SK-N-SH treated with all-trans-retinoic acid at 6 μM for 48 hours (cell line): Measurements from ENCODE around the gene PTPRN2.

Experiments
- ATAC-seq: fragments of 200-7000 bp; cut with Tn5 transposase; 3 replicates; pipeline ENCODE4 v1.9.1; 2020; ENCODE audit warnings: mild to moderate bottlenecking, moderate library complexity
- ARNTL ChIP-seq: fragments of 450-650 bp; formaldehyde crosslinking; IDR thresholded peaks from 2 replicates; pipeline ENCODE4 v1.5.0; 2020; ENCODE audit warnings: low read depth, mild to moderate bottlenecking, moderate library complexity, borderline replicate concordance
- ESRRG ChIP-seq: fragments of 250-450 bp; sonication (Bioruptor Pico); IDR thresholded peaks from 2 replicates; pipeline ENCODE4 v1.6.1; 2021; ENCODE audit warnings: mild to moderate bottlenecking
- ISL1 ChIP-seq: fragments of 250-450 bp; sonication (Bioruptor Pico); IDR thresholded peaks from 2 replicates; pipeline ENCODE4 v2.1.2; 2022; ENCODE audit warnings: mild to moderate bottlenecking, moderate library complexity
- OSR1 ChIP-seq: fragments of 250-450 bp; sonication (Bioruptor Pico); IDR thresholded peaks from 2 replicates; pipeline ENCODE4 v1.8.0; 2022; ENCODE audit warnings: moderate library complexity, mild to moderate bottlenecking, inconsistent platforms
- PPARA ChIP-seq: fragments of 250-450 bp; sonication (Bioruptor Pico); IDR thresholded peaks from 2 replicates; pipeline ENCODE4 v1.5.0; 2020; ENCODE audit warnings: mild to moderate bottlenecking, borderline replicate concordance
- RARB ChIP-seq: fragments of 250-450 bp; sonication (Bioruptor Pico); IDR thresholded peaks from 2 replicates; pipeline ENCODE4 v1.8.0; 2021; ENCODE audit warnings: mild to moderate bottlenecking, moderate library complexity
- SNAI2 ChIP-seq: fragments of 250-450 bp; sonication (Bioruptor Pico); IDR thresholded peaks from 2 replicates; pipeline ENCODE4 v1.5.0; 2020; ENCODE audit warnings: mild to moderate bottlenecking, moderate library complexity
- TCF4 ChIP-seq: fragments of 250-450 bp; sonication (Bioruptor Pico); IDR thresholded peaks from 2 replicates; pipeline ENCODE4 v1.8.0; 2021; ENCODE audit warnings: mild to moderate bottlenecking, moderate library complexity, borderline replicate concordance
- TOX ChIP-seq: fragments of 250-450 bp; sonication (Bioruptor Pico); IDR thresholded peaks from 2 replicates; pipeline ENCODE4 v1.8.0; 2021; ENCODE audit warnings: mild to moderate bottlenecking, moderate library complexity, borderline replicate concordance
- ZC3H10 ChIP-seq: fragments of 250-450 bp; sonication (Bioruptor Pico); IDR thresholded peaks from 2 replicates; pipeline ENCODE4 v1.5.1; 2021; ENCODE audit warnings: mild to moderate bottlenecking, moderate library complexity
- ZFP3 ChIP-seq: fragments of 250-450 bp; sonication (Bioruptor Pico); IDR thresholded peaks from 2 replicates; pipeline ENCODE4 v1.5.0; 2020; ENCODE audit warnings: mild to moderate bottlenecking, moderate library complexity
- ZFP30 ChIP-seq: fragments of 450-650 bp; formaldehyde crosslinking; IDR thresholded peaks from 2 replicates; pipeline ENCODE4 v1.5.0; 2022; ENCODE audit warnings: mild to moderate bottlenecking, moderate library complexity
- ZNF565 ChIP-seq: fragments of 450-650 bp; formaldehyde crosslinking; conservative IDR thresholded peaks from 2 replicates; pipeline ENCODE4 v1.5.0; 2020; ENCODE audit warnings: low read depth, mild to moderate bottlenecking, moderate library complexity
- ZNF70 ChIP-seq: fragments of 450-650 bp; formaldehyde crosslinking; IDR thresholded peaks from 2 replicates; pipeline ENCODE4 v1.5.0; 2020; ENCODE audit warnings: mild to moderate bottlenecking, moderate library complexity
- ZNF8 ChIP-seq: fragments of 450-650 bp; formaldehyde crosslinking; IDR thresholded peaks from 2 replicates; pipeline ENCODE4 v1.5.0; 2020; ENCODE audit warnings: mild to moderate bottlenecking, moderate library complexity
- TF ChIP-seq, protein P1 (sequence below): fragments of 250-450 bp; sonication (Bioruptor Pico); IDR thresholded peaks from 2 replicates; pipeline ENCODE4 v1.8.0; 2021; ENCODE audit warnings: low read depth, mild to moderate bottlenecking, moderate library complexity, borderline replicate concordance
- TF ChIP-seq, protein P2 (sequence below): fragments of 250-450 bp; sonication (Bioruptor Pico); IDR thresholded peaks from 2 replicates; pipeline ENCODE4 v1.8.0; 2020; ENCODE audit warnings: mild to moderate bottlenecking, moderate library complexity, borderline replicate concordance
- TF ChIP-seq, protein P3 (sequence below): fragments of 250-450 bp; sonication (Bioruptor Pico); IDR thresholded peaks from 2 replicates; pipeline ENCODE4 v1.5.0; 2020; ENCODE audit warnings: mild to moderate bottlenecking, moderate library complexity
- TF ChIP-seq, protein P4 (sequence below): fragments of 250-450 bp; sonication (Bioruptor Pico); IDR thresholded peaks from 2 replicates; pipeline ENCODE4 v1.5.1; 2020; ENCODE audit warnings: low read depth, mild to moderate bottlenecking, moderate library complexity

Gene PTPRN2

DNA sequence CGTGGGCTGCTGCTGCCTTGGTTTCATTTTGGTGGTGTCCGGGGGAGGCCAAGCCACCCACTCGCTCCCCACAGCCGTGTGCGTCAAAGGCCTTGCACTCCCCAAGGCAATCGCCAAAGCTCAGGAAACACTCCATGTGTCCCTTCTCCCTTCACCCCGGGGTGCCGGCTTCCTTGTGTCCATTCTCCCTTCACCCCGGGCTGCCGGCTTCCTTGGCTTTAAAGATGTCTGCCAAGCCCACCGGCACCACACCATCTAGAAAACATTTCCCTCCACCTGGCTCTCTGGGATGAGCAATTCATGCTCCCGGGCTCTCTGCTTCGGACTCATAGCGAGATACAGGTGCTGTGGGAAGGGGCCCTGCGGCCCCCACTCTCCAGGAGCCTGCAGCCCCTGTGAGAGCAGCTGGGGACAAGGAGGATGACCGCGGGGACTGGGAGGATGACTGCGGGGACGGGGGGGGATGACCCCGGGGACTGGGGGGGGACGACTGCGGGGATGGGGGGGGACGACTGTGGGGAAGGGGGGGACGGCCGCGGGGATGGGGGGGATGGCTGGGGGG, 928.7 kb downstream of the PTPRN2 start:
- no peak for ATAC-seq
- no peak for TF ChIP-seq ZFP30 (CRISPR knock-in tag)
- no peak for TF ChIP-seq ZFP3 (CRISPR knock-in tag)
- no peak for TF ChIP-seq ESRRG (CRISPR knock-in tag)

DNA sequence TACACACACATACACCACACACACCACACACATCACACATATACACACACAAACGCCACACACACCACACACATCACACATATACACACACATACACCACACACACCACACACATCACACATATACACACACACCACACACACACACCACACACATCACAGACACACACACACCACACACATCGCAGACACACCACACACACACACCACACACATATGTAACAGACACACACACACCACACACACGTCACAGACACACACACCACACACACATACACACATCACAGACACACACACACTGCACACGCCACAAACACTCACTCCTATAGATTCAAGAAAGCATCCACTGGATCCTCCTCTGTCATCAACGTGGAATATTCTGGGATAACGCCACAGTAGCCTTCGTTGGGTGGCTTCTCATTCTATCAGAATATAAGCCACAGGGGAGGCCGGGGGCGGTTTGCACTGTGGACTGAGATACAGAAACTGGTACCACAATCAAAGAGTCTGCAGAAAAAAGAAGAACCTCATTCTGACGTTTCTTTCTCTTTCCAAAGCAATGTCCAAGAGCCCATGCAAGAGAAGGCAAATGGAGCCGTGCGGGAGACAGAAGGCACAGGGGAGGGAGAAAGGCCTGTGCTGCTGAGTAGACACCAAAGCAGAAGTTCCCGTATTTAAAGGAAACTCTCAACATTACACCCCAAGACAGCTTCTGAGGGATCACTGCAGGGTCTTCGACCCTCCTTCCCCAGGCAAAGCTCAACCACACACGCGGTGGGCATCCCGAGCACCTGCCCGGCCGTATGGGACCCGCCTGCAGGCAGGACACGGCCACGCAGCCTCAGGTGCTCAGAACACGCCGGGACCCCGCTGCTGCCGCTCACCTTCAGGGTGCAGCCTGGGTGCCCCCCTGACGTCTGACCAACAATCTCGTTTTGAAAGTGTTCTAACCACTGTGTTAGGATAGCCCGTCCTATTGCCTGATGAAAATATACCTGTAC, 929.6 kb downstream of the PTPRN2 start:
- no peak; the same call in 2 of the 3 replicates for ATAC-seq
- TF ChIP-seq ZFP3 (CRISPR knock-in tag): no peak
- TF ChIP-seq ESRRG (CRISPR knock-in tag): no peak
- TF ChIP-seq TCF4: no peak

DNA sequence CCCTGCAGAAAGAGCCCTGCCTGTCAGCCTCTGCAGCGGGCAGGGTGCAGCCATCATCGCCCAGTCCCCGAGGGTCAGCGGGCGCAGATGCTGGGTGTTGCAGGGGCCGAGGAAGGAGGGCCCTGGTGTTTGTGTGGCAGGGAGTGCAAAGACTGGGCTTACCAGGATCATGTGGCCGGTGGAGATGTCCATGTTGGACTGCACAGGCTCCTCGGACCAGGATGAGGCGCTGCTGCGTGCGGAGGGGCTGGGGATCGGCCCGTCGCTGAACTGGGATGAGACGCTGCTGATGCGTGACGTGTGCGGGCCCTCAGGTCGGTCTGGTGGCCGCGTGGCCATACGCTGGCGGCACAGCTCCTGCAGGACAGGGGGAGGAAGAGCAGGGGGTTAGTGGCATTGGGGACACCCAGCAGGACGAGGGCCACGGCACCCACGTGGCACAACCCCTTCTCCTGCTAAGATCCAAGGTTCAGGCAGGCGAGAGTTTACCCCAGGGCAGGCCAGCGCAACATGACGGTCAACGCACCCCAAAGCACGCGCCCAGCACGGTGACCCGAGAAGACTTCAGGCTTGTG, 931.3 kb downstream of the PTPRN2 start:
- no peak for TF ChIP-seq TOX (CRISPR knock-in tag)
- TF ChIP-seq, protein P1, sequence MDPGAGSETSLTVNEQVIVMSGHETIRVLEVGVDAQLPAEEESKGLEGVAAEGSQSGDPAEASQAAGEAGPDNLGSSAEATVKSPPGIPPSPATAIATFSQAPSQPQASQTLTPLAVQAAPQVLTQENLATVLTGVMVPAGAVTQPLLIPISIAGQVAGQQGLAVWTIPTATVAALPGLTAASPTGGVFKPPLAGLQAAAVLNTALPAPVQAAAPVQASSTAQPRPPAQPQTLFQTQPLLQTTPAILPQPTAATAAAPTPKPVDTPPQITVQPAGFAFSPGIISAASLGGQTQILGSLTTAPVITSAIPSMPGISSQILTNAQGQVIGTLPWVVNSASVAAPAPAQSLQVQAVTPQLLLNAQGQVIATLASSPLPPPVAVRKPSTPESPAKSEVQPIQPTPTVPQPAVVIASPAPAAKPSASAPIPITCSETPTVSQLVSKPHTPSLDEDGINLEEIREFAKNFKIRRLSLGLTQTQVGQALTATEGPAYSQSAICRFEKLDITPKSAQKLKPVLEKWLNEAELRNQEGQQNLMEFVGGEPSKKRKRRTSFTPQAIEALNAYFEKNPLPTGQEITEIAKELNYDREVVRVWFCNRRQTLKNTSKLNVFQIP (CRISPR knock-in tag): no peak
- ATAC-seq: peak; percentile 23; the same call in 1 of the 3 replicates

DNA sequence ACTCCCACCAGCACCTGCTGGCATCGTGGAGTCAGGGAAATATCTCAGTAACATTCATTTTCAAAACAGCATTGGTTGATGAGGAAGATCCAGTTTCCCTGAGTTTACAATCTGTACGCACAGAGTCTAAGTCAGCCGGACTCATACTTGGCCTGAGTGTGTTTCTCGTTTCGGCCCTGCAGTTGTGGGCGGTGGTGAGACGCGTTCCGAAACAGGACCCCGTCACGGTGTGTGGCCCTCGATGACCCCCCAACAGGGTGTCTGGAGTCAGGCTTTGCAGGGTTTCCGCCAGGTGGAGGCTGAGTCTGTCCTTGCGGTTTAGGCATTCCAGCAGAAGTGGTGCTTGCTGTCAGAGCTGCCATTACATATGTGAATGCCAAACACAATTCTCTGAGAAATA, 933.3 kb downstream of the PTPRN2 start:
- no peak for ATAC-seq
- TF ChIP-seq, protein P1 (CRISPR knock-in tag): no peak
- no peak for TF ChIP-seq ZNF70 (CRISPR knock-in tag)

DNA sequence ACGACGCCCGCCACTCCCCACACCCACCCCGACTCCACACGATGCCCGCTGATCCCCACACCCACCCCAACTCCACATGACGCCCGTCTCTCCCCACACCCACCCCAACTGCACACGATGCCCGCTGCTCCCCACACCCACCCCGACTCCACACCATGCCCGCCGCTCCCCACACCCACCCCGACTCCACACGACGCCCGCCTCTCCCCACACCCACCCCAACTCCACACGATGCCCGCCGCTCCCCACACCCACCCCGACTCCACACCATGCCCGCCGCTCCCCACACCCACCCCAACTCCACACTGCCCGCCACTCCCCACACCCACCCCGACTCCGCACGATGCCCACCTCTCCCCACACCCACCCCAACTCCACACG, 933.8 kb downstream of the PTPRN2 start:
- ATAC-seq: no peak
- TF ChIP-seq ZNF8: no peak
- no peak for TF ChIP-seq ESRRG (CRISPR knock-in tag)
- TF ChIP-seq RARB (CRISPR knock-in tag): no peak
- no peak for TF ChIP-seq ISL1 (CRISPR knock-in tag)
- TF ChIP-seq ZFP30 (CRISPR knock-in tag): no peak
- TF ChIP-seq, protein P2, sequence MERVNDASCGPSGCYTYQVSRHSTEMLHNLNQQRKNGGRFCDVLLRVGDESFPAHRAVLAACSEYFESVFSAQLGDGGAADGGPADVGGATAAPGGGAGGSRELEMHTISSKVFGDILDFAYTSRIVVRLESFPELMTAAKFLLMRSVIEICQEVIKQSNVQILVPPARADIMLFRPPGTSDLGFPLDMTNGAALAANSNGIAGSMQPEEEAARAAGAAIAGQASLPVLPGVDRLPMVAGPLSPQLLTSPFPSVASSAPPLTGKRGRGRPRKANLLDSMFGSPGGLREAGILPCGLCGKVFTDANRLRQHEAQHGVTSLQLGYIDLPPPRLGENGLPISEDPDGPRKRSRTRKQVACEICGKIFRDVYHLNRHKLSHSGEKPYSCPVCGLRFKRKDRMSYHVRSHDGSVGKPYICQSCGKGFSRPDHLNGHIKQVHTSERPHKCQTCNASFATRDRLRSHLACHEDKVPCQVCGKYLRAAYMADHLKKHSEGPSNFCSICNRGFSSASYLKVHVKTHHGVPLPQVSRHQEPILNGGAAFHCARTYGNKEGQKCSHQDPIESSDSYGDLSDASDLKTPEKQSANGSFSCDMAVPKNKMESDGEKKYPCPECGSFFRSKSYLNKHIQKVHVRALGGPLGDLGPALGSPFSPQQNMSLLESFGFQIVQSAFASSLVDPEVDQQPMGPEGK (CRISPR knock-in tag): no peak
- TF ChIP-seq, protein P3, sequence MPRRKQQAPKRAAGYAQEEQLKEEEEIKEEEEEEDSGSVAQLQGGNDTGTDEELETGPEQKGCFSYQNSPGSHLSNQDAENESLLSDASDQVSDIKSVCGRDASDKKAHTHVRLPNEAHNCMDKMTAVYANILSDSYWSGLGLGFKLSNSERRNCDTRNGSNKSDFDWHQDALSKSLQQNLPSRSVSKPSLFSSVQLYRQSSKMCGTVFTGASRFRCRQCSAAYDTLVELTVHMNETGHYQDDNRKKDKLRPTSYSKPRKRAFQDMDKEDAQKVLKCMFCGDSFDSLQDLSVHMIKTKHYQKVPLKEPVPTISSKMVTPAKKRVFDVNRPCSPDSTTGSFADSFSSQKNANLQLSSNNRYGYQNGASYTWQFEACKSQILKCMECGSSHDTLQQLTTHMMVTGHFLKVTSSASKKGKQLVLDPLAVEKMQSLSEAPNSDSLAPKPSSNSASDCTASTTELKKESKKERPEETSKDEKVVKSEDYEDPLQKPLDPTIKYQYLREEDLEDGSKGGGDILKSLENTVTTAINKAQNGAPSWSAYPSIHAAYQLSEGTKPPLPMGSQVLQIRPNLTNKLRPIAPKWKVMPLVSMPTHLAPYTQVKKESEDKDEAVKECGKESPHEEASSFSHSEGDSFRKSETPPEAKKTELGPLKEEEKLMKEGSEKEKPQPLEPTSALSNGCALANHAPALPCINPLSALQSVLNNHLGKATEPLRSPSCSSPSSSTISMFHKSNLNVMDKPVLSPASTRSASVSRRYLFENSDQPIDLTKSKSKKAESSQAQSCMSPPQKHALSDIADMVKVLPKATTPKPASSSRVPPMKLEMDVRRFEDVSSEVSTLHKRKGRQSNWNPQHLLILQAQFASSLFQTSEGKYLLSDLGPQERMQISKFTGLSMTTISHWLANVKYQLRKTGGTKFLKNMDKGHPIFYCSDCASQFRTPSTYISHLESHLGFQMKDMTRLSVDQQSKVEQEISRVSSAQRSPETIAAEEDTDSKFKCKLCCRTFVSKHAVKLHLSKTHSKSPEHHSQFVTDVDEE (CRISPR knock-in tag): no peak
- no peak for TF ChIP-seq TOX (CRISPR knock-in tag)
- no peak for TF ChIP-seq ZFP3 (CRISPR knock-in tag)
- TF ChIP-seq ZNF565 (CRISPR knock-in tag): no peak
- no peak for TF ChIP-seq SNAI2
- TF ChIP-seq TCF4: no peak
- TF ChIP-seq OSR1 (CRISPR knock-in tag): no peak
- TF ChIP-seq, protein P4, sequence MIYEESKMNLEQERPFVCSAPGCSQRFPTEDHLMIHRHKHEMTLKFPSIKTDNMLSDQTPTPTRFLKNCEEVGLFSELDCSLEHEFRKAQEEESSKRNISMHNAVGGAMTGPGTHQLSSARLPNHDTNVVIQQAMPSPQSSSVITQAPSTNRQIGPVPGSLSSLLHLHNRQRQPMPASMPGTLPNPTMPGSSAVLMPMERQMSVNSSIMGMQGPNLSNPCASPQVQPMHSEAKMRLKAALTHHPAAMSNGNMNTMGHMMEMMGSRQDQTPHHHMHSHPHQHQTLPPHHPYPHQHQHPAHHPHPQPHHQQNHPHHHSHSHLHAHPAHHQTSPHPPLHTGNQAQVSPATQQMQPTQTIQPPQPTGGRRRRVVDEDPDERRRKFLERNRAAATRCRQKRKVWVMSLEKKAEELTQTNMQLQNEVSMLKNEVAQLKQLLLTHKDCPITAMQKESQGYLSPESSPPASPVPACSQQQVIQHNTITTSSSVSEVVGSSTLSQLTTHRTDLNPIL: no peak
- no peak for TF ChIP-seq ARNTL
- TF ChIP-seq ZNF70 (CRISPR knock-in tag): no peak
- TF ChIP-seq ZC3H10 (CRISPR knock-in tag): no peak
- no peak for TF ChIP-seq PPARA
